ENCODE results near the gene CYTH1. TPM values are rescaled to one million over a fixed set of nuclear protein-coding genes. Genes with fewer than 3 reads are reported as not detected.

The CYTH1 gene
- total RNA-seq, 1 experiment from 2014 or later, result 34.3 TPM

- DNase-seq (ENCODE audit: low read depth, low spot score), result no peak
- H3K4me2 ChIP-seq (ENCODE audit: low read length), result no peak overlapping the region
- ChIA-PET CTCF (no interaction called here), RAD21 (ENCODE audit: low non-redundant PET in 1 of 2, low total read pairs in 2 of 2, uncharacterized antibody in 2 of 2, unreplicated experiment in 2 of 2) (no interaction called here), POLR2A (no interaction called here)
- H3K9me3 ChIP-seq (ENCODE audit: control insufficient read depth in 1 of 2, insufficient read depth in 1 of 2, low read depth in 1 of 2, low read length in 2 of 2), result no peaks in the 10 kb centered on the region
- BruUV-seq (replicated peaks), result no TSS peak
- no peak overlapping the region for H3K9ac ChIP-seq (ENCODE audit: low read length)
- H3K9me2 ChIP-seq (ENCODE audit: insufficient read depth), result no peaks in the 10 kb centered on the region
- H3K4me1 ChIP-seq (ENCODE audit: control insufficient read depth in 1 of 2, insufficient read depth in 2 of 2, low read length in 2 of 2), result peaks cover 4 to 15% of the 10 kb centered on the region in 2 experiments; a peak in 3 of 4 replicates
- no peaks in the 10 kb centered on the region for H3K36me3 ChIP-seq (ENCODE audit: control insufficient read depth in 1 of 2, insufficient read depth in 2 of 2, low read length in 2 of 2)
- no peaks in the 10 kb centered on the region for H4K20me1 ChIP-seq (ENCODE audit: insufficient read depth)
- H3K27ac ChIP-seq (ENCODE audit: low read depth, low read length), result no peak overlapping the region
- ATAC-seq, result no peak
- TF ChIP-seq ATF3 (IDR thresholded peaks at IDR 0.05) (no peak), RAD21 (IDR thresholded peaks at IDR 0.05; ENCODE audit: low read depth) (no peak), FOSL1 (IDR thresholded peaks at IDR 0.05; ENCODE audit: low read depth) (no peak), SP1 (IDR thresholded peaks at IDR 0.05; ENCODE audit: low read depth) (no peak), MAX (IDR thresholded peaks at IDR 0.05) (no peak), CEBPB (IDR thresholded peaks at IDR 0.05; ENCODE audit: low read depth) (no peak), POLR2AphosphoS5 (IDR thresholded peaks at IDR 0.05; ENCODE audit: low read depth, low read length) (no peak), SRF (IDR thresholded peaks at IDR 0.05; ENCODE audit: low read depth) (no peak), SIN3A (IDR thresholded peaks at IDR 0.05; ENCODE audit: low read depth) (no peak), REST (IDR thresholded peaks at IDR 0.05; ENCODE audit: low read depth) (no peak), ZNF274 (IDR thresholded peaks at IDR 0.05; ENCODE audit: low read depth, low read length) (no peak), ZFX (IDR thresholded peaks at IDR 0.05) (no peak), EZH2 (IDR thresholded peaks at IDR 0.05) (no peak), YY1 (IDR thresholded peaks at IDR 0.05; ENCODE audit: extremely low read depth, insufficient replicate concordance, low read depth, low read length) (no peak), POLR2A (IDR thresholded peaks at IDR 0.05; ENCODE audit: borderline replicate concordance, extremely low read depth, insufficient read depth, insufficient read length) (no peak), ZBTB33 (IDR thresholded peaks at IDR 0.05; ENCODE audit: extremely low read depth, insufficient replicate concordance, low read length) (no peak)
- H2AFZ ChIP-seq (ENCODE audit: low read depth, low read length, poor library complexity, severe bottlenecking), result no peak overlapping the region
- H3K4me3 ChIP-seq (replicated peaks in 1 of 2; ENCODE audit: low read depth in 1 of 2, low read length in 2 of 2), result no peak overlapping the region
- intact Hi-C loops (cut with micrococcal nuclease), result no loop called here
- no peaks in the 10 kb centered on the region for H3K79me2 ChIP-seq (ENCODE audit: insufficient read depth, low read length)
- H3K27me3 ChIP-seq (ENCODE audit: insufficient read depth, low read length), result no peaks in the 10 kb centered on the region
Measured at GRCh38 chr17:78628547-78629435, 153.3 kb downstream of the CYTH1 start.

All from HCT116 (cell line).